K562 (cell line): ENCODE measurements around the gene ICE2. TPM values are rescaled to one million over a fixed set of nuclear protein-coding genes. Genes with fewer than 3 reads are reported as not detected.

Source experiments
- ATAC-seq: fragments of 200-7000 bp; cut with Tn5 transposase; 3 replicates; pipeline ENCODE4 v1.9.1; 2020; ENCODE audit warnings: moderate library complexity
- BruUV-seq: library from RNA; stranded (reverse); fragments of 400-500 nt; replicated peaks from 2 replicates; lab custom pipeline; 2021; lab: Mats Ljungman, UMichigan
- CTCF ChIA-PET: fragments of 300-600 bp; formaldehyde crosslinking; extraction: SDS; loops from one replicate; lab custom pipeline; 2021; ENCODE audit warnings: low intra/inter-chr PET ratio; lab: Yijun Ruan, JAX
- POLR2A ChIA-PET: fragments of 300-600, 350-650 bp; sonication (Branson Sonifier 250); formaldehyde crosslinking; extraction: SDS; loops from one replicate; lab custom pipeline; 2021; ENCODE audit warnings: antibody characterized with exemption, inconsistent platforms; lab: Yijun Ruan, JAX
- DNase-seq, 4 experiments: peaks; one replicate each; pipeline versions ENCODE4 v3.0.0 to v3.0.0-alpha.2; 2011 to 2018; ENCODE audit warnings: low spot score in 3 of 4, mixed read lengths in 3 of 4; ENCODE audit errors: extremely low read depth in 1 of 4
- FAIRE-seq: peaks from 2 replicates; lab custom pipeline; 2011; peaks lifted over from hg19 to GRCh38; lab: Jason Lieb, UNC
- H2AFZ ChIP-seq: 2 replicates; pipeline ENCODE4 v1.6.0; 2011; ENCODE audit warnings: low read depth, low read length, control low read depth, inconsistent platforms
- H3K27ac ChIP-seq: fragments of 200-600 bp; 3 replicates; pipeline ENCODE4 v1.8.0; 2011; ENCODE audit warnings: low read depth, mild to moderate bottlenecking, control low read depth, inconsistent platforms, low read length, moderate library complexity, mixed read lengths; ENCODE audit errors: extremely low read depth
- H3K27me3 ChIP-seq, 2 experiments: fragments of 300-600 bp in 1 of 2; 2 replicates in 1 of 2; 3 replicates in 1 of 2; pipeline versions ENCODE4 v1.6.0 to v1.8.0; 2011; ENCODE audit warnings: inconsistent platforms in 2 of 2, low read length in 2 of 2, mild to moderate bottlenecking in 1 of 2, mixed read lengths in 1 of 2, moderate library complexity in 1 of 2; ENCODE audit not compliant: control insufficient read depth in 2 of 2, insufficient read depth in 2 of 2
- H3K36me3 ChIP-seq: fragments of 300-600 bp; 3 replicates; pipeline ENCODE4 v1.8.0; 2011; ENCODE audit warnings: mild to moderate bottlenecking, low read length, inconsistent platforms; ENCODE audit not compliant: control insufficient read depth, insufficient read depth
- H3K4me1 ChIP-seq, 2 experiments: fragments of 200-600 bp in 1 of 2; replicated peaks in 1 of 2; 2 replicates in 1 of 2; 3 replicates in 1 of 2; pipeline versions ENCODE4 v1.5.1 to v1.8.0; 2011; ENCODE audit warnings: inconsistent platforms in 2 of 2, low read length in 2 of 2, mild to moderate bottlenecking in 1 of 2, mixed read lengths in 1 of 2, moderate library complexity in 1 of 2; ENCODE audit not compliant: control insufficient read depth in 2 of 2, insufficient read depth in 2 of 2
- H3K4me2 ChIP-seq: 2 replicates; pipeline ENCODE4 v1.6.1; 2011; ENCODE audit warnings: low read length, control low read depth, inconsistent platforms, mixed read lengths; ENCODE audit not compliant: insufficient read depth
- H3K4me3 ChIP-seq: fragments of 200-600 bp; sonication (generic), shearing (Covaris generic); 2 replicates; pipeline ENCODE4 v1.5.1; 2016; ENCODE audit warnings: control low read depth, inconsistent platforms
- H3K79me2 ChIP-seq: fragments of 200-600 bp; 3 replicates; pipeline ENCODE4 v1.8.0; 2011; ENCODE audit warnings: low read length, inconsistent platforms; ENCODE audit not compliant: control insufficient read depth, insufficient read depth
- H3K9ac ChIP-seq, 2 experiments: 2 replicates each; pipeline versions ENCODE4 v1.6.0 to v1.6.1; 2011; ENCODE audit warnings: low read depth in 2 of 2, low read length in 2 of 2, control low read depth in 1 of 2, inconsistent platforms in 1 of 2, mild to moderate bottlenecking in 1 of 2, mixed read lengths in 1 of 2; ENCODE audit not compliant: insufficient read depth in 1 of 2
- H3K9me1 ChIP-seq: one replicate; pipeline ENCODE4 v1.6.0; 2011; ENCODE audit warnings: inconsistent platforms, mild to moderate bottlenecking, low read length, moderate library complexity; ENCODE audit not compliant: control insufficient read depth, insufficient read depth
- H3K9me3 ChIP-seq: replicated peaks from 2 replicates; pipeline ENCODE4 v1.5.1; 2011; ENCODE audit warnings: low read depth, low read length, inconsistent platforms; ENCODE audit not compliant: control insufficient read depth, insufficient read depth
- H4K20me1 ChIP-seq: replicated peaks from 2 replicates; pipeline ENCODE4 v1.6.1; 2011; ENCODE audit warnings: low read length, inconsistent platforms, mixed read lengths; ENCODE audit not compliant: control insufficient read depth, insufficient read depth
- BRF2 ChIP-seq: IDR thresholded peaks from 3 replicates; pipeline ENCODE4 v1.6.1; 2011; ENCODE audit warnings: borderline replicate concordance, mild to moderate bottlenecking; ENCODE audit not compliant: insufficient read length, insufficient read depth
- CREB3 ChIP-seq: fragments of 450-650 bp; conservative IDR thresholded peaks from 2 replicates; pipeline ENCODE4 v1.6.1; 2016; ENCODE audit warnings: missing genetic modification characterization, low read depth, mild to moderate bottlenecking, missing compliant biosample characterization, moderate library complexity
- DNMT1 ChIP-seq: fragments of 450-650 bp; IDR thresholded peaks from 2 replicates; pipeline ENCODE4 v1.6.1; 2016; ENCODE audit warnings: antibody characterized with exemption, mild to moderate bottlenecking
- ETV1 ChIP-seq: fragments of 450-650 bp; conservative IDR thresholded peaks from 2 replicates; pipeline ENCODE4 v1.6.1; 2016; ENCODE audit warnings: missing genetic modification characterization, control low read depth, low read depth, missing compliant biosample characterization
- HNRNPL ChIP-seq: fragments of 200-400 bp; formaldehyde crosslinking; IDR thresholded peaks from 2 replicates; pipeline ENCODE4 v1.6.1; 2017; ENCODE audit warnings: low read depth, mild to moderate bottlenecking, low read length
- KLF10 ChIP-seq: fragments of 250-450 bp; sonication (Bioruptor Pico); IDR thresholded peaks from 2 replicates; pipeline ENCODE4 v1.6.1; 2021; ENCODE audit warnings: matching md5 sums
- RB1 ChIP-seq: fragments of 450-650 bp; IDR thresholded peaks from 2 replicates; pipeline ENCODE4 v1.6.1; 2017; ENCODE audit warnings: low read depth, mild to moderate bottlenecking
- SNIP1 ChIP-seq: fragments of 450-650 bp; IDR thresholded peaks from 2 replicates; pipeline ENCODE4 v1.7.1; 2017; ENCODE audit warnings: low read depth, mild to moderate bottlenecking
- STAG1 ChIP-seq: sonication (generic); formaldehyde crosslinking; IDR thresholded peaks from 2 replicates; pipeline ENCODE4 v1.5.0; 2020; ENCODE audit warnings: missing genetic modification reagents, borderline replicate concordance
- TFAP4 ChIP-seq: sonication (generic); formaldehyde crosslinking; IDR thresholded peaks from 2 replicates; pipeline ENCODE4 v1.8.0; 2022; ENCODE audit warnings: missing genetic modification reagents, mild to moderate bottlenecking, moderate library complexity, borderline replicate concordance
- ZNF445 ChIP-seq: fragments of 250-450 bp; sonication (Bioruptor Pico); IDR thresholded peaks from 2 replicates; pipeline ENCODE4 v1.4.0; 2020; ENCODE audit warnings: low read depth, mild to moderate bottlenecking, moderate library complexity
- WGBS: fragments of 100-300 bp; shearing (Covaris generic); methylation state at CpG from one replicate; pipeline ENCODE4 v1.1.6; 2016; ENCODE audit warnings: low coverage, mixed read lengths; ENCODE audit not compliant: insufficient coverage; ENCODE audit errors: missing lambda C conversion rate; 5-methylcytosine and 5-hydroxymethylcytosine counted together
- in situ Hi-C: fragments of 300-500 bp; cut with MboI; formaldehyde crosslinking; loops from 4 replicates; pipeline ENCODE4 v1.15.0; 2018; ENCODE audit warnings: inconsistent platforms, mixed read lengths
- intact Hi-C: fragments of 100-400 bp; cut with micrococcal nuclease; formaldehyde crosslinking; loops from 2 replicates; pipeline ENCODE4 v1.14.2; 2022
- polyA plus RNA-seq, 8 experiments: library from polyadenylated mRNA; depleted of rRNA in 4 of 8; stranded (reverse) in 5 of 8; unstranded in 3 of 8; fragments of >200 nt; fragmentation: Nextera tagmentation in 2 of 8; fragmentation: Illumina TruSeq in 1 of 8; extraction: Ambion mirVana in 2 of 8; extraction: Trizol in 1 of 8; gene quantifications; 2 replicates each; pipeline versions ENCODE4 v1.2.1 to v1.2.3, GENCODE V29; 2011 to 2014; ENCODE audit warnings: inconsistent platforms in 1 of 8, missing spikeins in 1 of 8
- total RNA-seq, 7 experiments: library from RNA; depleted of rRNA in 6 of 7; stranded (reverse); fragments of >200 nt in 6 of 7; fragmentation: Illumina TruSeq in 2 of 7; extraction: Trizol in 2 of 7; gene quantifications; 2 replicates each; pipeline versions ENCODE4 v1.2.1 to v1.2.3, GENCODE V29; 2011 to 2021; ENCODE audit warnings: low replicate concordance in 1 of 7
- TF ChIP-seq, protein P1 (sequence below): sonication (generic); formaldehyde crosslinking; IDR thresholded peaks from 2 replicates; pipeline ENCODE4 v1.8.1; 2022; ENCODE audit warnings: missing genetic modification reagents

ICE2 gene
- total and polyA plus RNA-seq, 9 of the 15 experiments (the other 6 are each of a cell fraction or from before 2014, with no cell fraction given): 21.8 to 87.9 (median 58.1) TPM

- no peak overlapping the region for H3K27ac ChIP-seq
- H2AFZ ChIP-seq: no peak overlapping the region
- H3K9me3 ChIP-seq: no peaks in the 10 kb centered on the region; the same call in 1 of the 2 replicates
- H3K4me3 ChIP-seq: no peak overlapping the region
- no peaks in the 10 kb centered on the region for H3K36me3 ChIP-seq
- no TSS peak for BruUV-seq
- no peaks in the 10 kb centered on the region; the same call in 1 of the 2 replicates for H4K20me1 ChIP-seq
- ChIA-PET POLR2A (interaction anchor here (0.6 to 2.2 kb wide), 5 partner anchors 19 to 423 kb away, joined by 3 to 7 read pairs (median 4); no protein-coding TSS in a partner anchor), CTCF (interaction anchor here (0.6 to 2.4 kb wide), 7 partner anchors 13 to 830 kb away, joined by 3 to 33 read pairs (median 4); no protein-coding TSS in a partner anchor)
- WGBS: 18% methylated on average over 6 of the region's 6 CpGs
- FAIRE-seq (peak; percentile 49), ATAC-seq (peak; percentile 30), DNase-seq (no peak)
- no peak overlapping the region for H3K4me2 ChIP-seq
- no peak overlapping the region for H3K9ac ChIP-seq
- no peaks in the 10 kb centered on the region for H3K4me1 ChIP-seq
- H3K9me1 ChIP-seq: no peaks in the 10 kb centered on the region
- H3K27me3 ChIP-seq: peaks cover 2 to 6% of the 10 kb centered on the region in 2 experiments; a peak in 3 of 5 replicates
- TF ChIP-seq ZNF445 (CRISPR knock-in tag) (no peak), TFAP4 (no peak), ETV1 (tag) (no peak), CREB3 (tag) (no peak), STAG1 (no peak), RB1 (no peak), DNMT1 (no peak), SNIP1 (no peak), HNRNPL (no peak), BRF2 (no peak), KLF10 (CRISPR knock-in tag) (no peak)
- TF ChIP-seq, protein P1, sequence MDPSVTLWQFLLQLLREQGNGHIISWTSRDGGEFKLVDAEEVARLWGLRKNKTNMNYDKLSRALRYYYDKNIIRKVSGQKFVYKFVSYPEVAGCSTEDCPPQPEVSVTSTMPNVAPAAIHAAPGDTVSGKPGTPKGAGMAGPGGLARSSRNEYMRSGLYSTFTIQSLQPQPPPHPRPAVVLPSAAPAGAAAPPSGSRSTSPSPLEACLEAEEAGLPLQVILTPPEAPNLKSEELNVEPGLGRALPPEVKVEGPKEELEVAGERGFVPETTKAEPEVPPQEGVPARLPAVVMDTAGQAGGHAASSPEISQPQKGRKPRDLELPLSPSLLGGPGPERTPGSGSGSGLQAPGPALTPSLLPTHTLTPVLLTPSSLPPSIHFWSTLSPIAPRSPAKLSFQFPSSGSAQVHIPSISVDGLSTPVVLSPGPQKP (CRISPR knock-in tag): no peak
- H3K79me2 ChIP-seq: no peaks in the 10 kb centered on the region
- intact Hi-C loops (loop anchor here (1.0 to 5.0 kb wide), 3 partner anchors 161 to 191 kb away; no protein-coding TSS in a partner anchor), in situ Hi-C loops (loop anchor here (10.0 kb wide), 1 partner anchor 825 kb away; no protein-coding TSS in a partner anchor)
These were observed 41.3 kb upstream of the ICE2 start for GRCh38 chr15:60520013-60520824.
